Panc1 (cell line): ENCODE data around the gene SEC31B.

Source experiments
- CTCF ChIP-seq: fragments of 450-650 bp; IDR thresholded peaks from 2 replicates; pipeline ENCODE4 v1.5.1; 2017; ENCODE audit warnings: mild to moderate bottlenecking
- POLR2AphosphoS5 ChIP-seq: IDR thresholded peaks from 2 replicates; pipeline ENCODE4 v1.6.1; 2012; ENCODE audit warnings: mild to moderate bottlenecking, low read depth, low read length, moderate library complexity
- TCF7L2 ChIP-seq: IDR thresholded peaks from 2 replicates; pipeline ENCODE4 v1.6.1; 2011; ENCODE audit warnings: mild to moderate bottlenecking, low read depth, low read length, inconsistent platforms
- TF ChIP-seq, protein P1 (sequence below), 2 experiments: IDR thresholded peaks; 2 replicates each; pipeline ENCODE4 v1.6.1; 2011 to 2012; ENCODE audit warnings: low read depth in 2 of 2, control low read depth in 1 of 2, low read length in 1 of 2, mild to moderate bottlenecking in 1 of 2, moderate library complexity in 1 of 2; ENCODE audit not compliant: insufficient read depth in 1 of 2

- peak; percentile 100 for TF ChIP-seq CTCF
- no peak for TF ChIP-seq TCF7L2
- no peak for TF ChIP-seq POLR2AphosphoS5
- TF ChIP-seq, protein P1, sequence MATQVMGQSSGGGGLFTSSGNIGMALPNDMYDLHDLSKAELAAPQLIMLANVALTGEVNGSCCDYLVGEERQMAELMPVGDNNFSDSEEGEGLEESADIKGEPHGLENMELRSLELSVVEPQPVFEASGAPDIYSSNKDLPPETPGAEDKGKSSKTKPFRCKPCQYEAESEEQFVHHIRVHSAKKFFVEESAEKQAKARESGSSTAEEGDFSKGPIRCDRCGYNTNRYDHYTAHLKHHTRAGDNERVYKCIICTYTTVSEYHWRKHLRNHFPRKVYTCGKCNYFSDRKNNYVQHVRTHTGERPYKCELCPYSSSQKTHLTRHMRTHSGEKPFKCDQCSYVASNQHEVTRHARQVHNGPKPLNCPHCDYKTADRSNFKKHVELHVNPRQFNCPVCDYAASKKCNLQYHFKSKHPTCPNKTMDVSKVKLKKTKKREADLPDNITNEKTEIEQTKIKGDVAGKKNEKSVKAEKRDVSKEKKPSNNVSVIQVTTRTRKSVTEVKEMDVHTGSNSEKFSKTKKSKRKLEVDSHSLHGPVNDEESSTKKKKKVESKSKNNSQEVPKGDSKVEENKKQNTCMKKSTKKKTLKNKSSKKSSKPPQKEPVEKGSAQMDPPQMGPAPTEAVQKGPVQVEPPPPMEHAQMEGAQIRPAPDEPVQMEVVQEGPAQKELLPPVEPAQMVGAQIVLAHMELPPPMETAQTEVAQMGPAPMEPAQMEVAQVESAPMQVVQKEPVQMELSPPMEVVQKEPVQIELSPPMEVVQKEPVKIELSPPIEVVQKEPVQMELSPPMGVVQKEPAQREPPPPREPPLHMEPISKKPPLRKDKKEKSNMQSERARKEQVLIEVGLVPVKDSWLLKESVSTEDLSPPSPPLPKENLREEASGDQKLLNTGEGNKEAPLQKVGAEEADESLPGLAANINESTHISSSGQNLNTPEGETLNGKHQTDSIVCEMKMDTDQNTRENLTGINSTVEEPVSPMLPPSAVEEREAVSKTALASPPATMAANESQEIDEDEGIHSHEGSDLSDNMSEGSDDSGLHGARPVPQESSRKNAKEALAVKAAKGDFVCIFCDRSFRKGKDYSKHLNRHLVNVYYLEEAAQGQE (IDR thresholded peaks at IDR 0.05; ENCODE audit: insufficient read depth in 1 of 2, low read depth in 2 of 2, low read length in 1 of 2), result peak in 1 of 2 experiments; percentile 44; a peak in 1 of 4 replicates
Observed at GRCh38 chr10:100562008-100562672, 42.5 kb upstream of the SEC31B start.
